OCI-LY7 (cell line): ENCODE measurements around the gene LCK. TPM values are rescaled to one million over a fixed set of nuclear protein-coding genes. Genes with fewer than 3 reads are reported as not detected.

Source experiments
- BruUV-seq: library from RNA; stranded (reverse); fragments of 400-500 nt; replicated peaks from 2 replicates; lab custom pipeline; 2021; lab: Mats Ljungman, UMichigan
- CTCF ChIA-PET: fragments of 300-600 bp; sonication (Branson Sonifier 250); formaldehyde crosslinking; loops from one replicate; lab custom pipeline; 2022; ENCODE audit warnings: antibody characterized with exemption; ENCODE audit not compliant: unreplicated experiment; lab: Charles Lee
- POLR2A ChIA-PET: fragments of 300-600 bp; sonication (Branson Sonifier 250); formaldehyde crosslinking; loops from one replicate; lab custom pipeline; 2022; ENCODE audit warnings: antibody characterized with exemption; lab: Charles Lee
- DNase-seq: peaks from one replicate; pipeline ENCODE4 v3.0.0-alpha.2; 2015; ENCODE audit warnings: low spot score
- H2AFZ ChIP-seq: fragments of 200-600 bp; sonication (generic), shearing (Covaris generic); 2 replicates; pipeline ENCODE4 v1.6.1; 2014; ENCODE audit warnings: mild to moderate bottlenecking, antibody characterized with exemption, low read length, moderate library complexity
- H3K27ac ChIP-seq: fragments of 200-600 bp; sonication (generic); 2 replicates; pipeline ENCODE4 v1.5.1; 2014; ENCODE audit warnings: mixed run types, low read depth, mild to moderate bottlenecking, moderate library complexity, low read length, inconsistent platforms; ENCODE audit not compliant: poor library complexity, severe bottlenecking
- H3K36me3 ChIP-seq: fragments of 200-600 bp; sonication (generic); 2 replicates; pipeline ENCODE4 v1.6.1; 2014; ENCODE audit warnings: mild to moderate bottlenecking, antibody characterized with exemption, low read length, moderate library complexity, mixed read lengths; ENCODE audit not compliant: insufficient read depth
- H3K4me1 ChIP-seq: fragments of 200-600 bp; sonication (generic); 2 replicates; pipeline ENCODE4 v1.5.1; 2014; ENCODE audit warnings: mild to moderate bottlenecking, low read length; ENCODE audit not compliant: insufficient read depth, poor library complexity, severe bottlenecking
- H3K4me2 ChIP-seq: fragments of 200-600 bp; sonication (generic); 2 replicates; pipeline ENCODE4 v1.6.1; 2014; ENCODE audit warnings: mild to moderate bottlenecking, low read length
- H3K4me3 ChIP-seq: fragments of 200-600 bp; sonication (generic); 2 replicates; pipeline ENCODE4 v1.5.1; 2014; ENCODE audit warnings: mild to moderate bottlenecking, low read depth, low read length; ENCODE audit not compliant: poor library complexity, severe bottlenecking
- H3K79me2 ChIP-seq: fragments of 200-600 bp; sonication (generic); 2 replicates; pipeline ENCODE4 v1.6.1; 2016; ENCODE audit warnings: low read depth, mild to moderate bottlenecking, low read length, moderate library complexity, mixed read lengths; ENCODE audit not compliant: insufficient read depth
- H3K9me2 ChIP-seq: fragments of 200-600 bp; sonication (generic); 2 replicates; pipeline ENCODE4 v1.6.1; 2016; ENCODE audit warnings: mild to moderate bottlenecking, low read length, mixed read lengths; ENCODE audit not compliant: insufficient read depth
- H3K9me3 ChIP-seq: fragments of 200-600 bp; sonication (generic); 2 replicates; pipeline ENCODE4 v1.6.1; 2014; ENCODE audit warnings: mild to moderate bottlenecking, mixed run types, low read length, mixed read lengths
- H4K20me1 ChIP-seq: fragments of 200-600 bp; sonication (generic); 2 replicates; pipeline ENCODE4 v1.6.1; 2014; ENCODE audit warnings: mild to moderate bottlenecking, antibody characterized with exemption, low read length, moderate library complexity, mixed read lengths; ENCODE audit not compliant: insufficient read depth
- EZH2phosphoT487 ChIP-seq: fragments of 200-600 bp; sonication (generic); IDR thresholded peaks from 2 replicates; pipeline ENCODE4 v1.6.1; 2018; ENCODE audit warnings: low read depth, borderline replicate concordance, mild to moderate bottlenecking, mixed run types, antibody characterized with exemption, low read length, moderate library complexity, mixed read lengths
- intact Hi-C: fragments of 100-400 bp; cut with micrococcal nuclease; formaldehyde crosslinking; loops from one replicate; pipeline ENCODE4 v1.10.0; 2022; ENCODE audit not compliant: unreplicated experiment
- total RNA-seq, 2 experiments: library from RNA; depleted of rRNA in 1 of 2; stranded (reverse); fragments of >200 nt in 1 of 2; shearing (Covaris generic) in 1 of 2; gene quantifications; 2 replicates each; pipeline ENCODE4 v1.2.3, GENCODE V29; 2014 to 2022
- TF ChIP-seq, protein P1 (sequence below): fragments of 200-600 bp; sonication (generic); conservative IDR thresholded peaks from 2 replicates; pipeline ENCODE4 v1.5.1; 2014; ENCODE audit warnings: mild to moderate bottlenecking, antibody characterized with exemption, low read length, moderate library complexity, mixed read lengths

Gene LCK
- total RNA-seq, 2 experiments from 2014 or later, result 146 to 218 TPM

DNA sequence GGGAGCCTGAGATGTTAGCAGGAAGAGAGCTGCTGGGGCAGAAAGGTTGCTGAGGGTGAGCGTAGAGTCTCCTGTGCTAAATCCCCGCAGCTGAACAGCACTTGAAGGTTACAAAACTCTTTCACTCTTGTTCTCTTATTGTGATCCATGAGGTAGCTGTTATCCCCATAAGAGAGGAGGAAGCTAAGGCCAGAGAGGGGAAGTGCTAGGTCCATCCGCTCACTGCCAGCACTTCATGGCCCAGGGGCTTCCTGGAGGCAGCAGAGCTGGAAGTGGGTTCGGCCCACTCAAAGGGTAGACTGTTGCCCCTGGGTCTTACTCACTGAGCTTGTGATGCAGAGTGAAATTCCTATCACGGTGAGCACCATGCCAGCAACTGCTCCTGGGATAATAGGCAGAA, 34.5 kb upstream of the LCK start:
- no peak for DNase-seq
- Histone ChIP-seq H4K20me1 (no peaks in the 10 kb centered on the region), H3K27ac (no peak overlapping the region), H3K4me2 (no peak overlapping the region), H3K9me3 (no peaks in the 10 kb centered on the region), H3K4me3 (no peak overlapping the region), H3K79me2 (no peaks in the 10 kb centered on the region), H3K36me3 (no peaks in the 10 kb centered on the region; the same call in 1 of the 2 replicates), H2AFZ (no peak overlapping the region), H3K9me2 (no peaks in the 10 kb centered on the region), H3K4me1 (peaks cover 18% of the 10 kb centered on the region)
- intact Hi-C loops, result no loop called here
- ChIA-PET POLR2A (interaction anchor here (0.5 to 1.8 kb wide), 6 partner anchors 11 to 106 kb away, joined by 3 to 10 read pairs (median 5); partner anchors contain the start of gene IQCC), CTCF (interaction anchor here (0.7 to 2.1 kb wide), 5 partner anchors 11 to 105 kb away, joined by 3 to 10 read pairs (median 8); partner anchors contain the start of gene IQCC)
- TF ChIP-seq EZH2phosphoT487, result no peak
- TF ChIP-seq, protein P1, sequence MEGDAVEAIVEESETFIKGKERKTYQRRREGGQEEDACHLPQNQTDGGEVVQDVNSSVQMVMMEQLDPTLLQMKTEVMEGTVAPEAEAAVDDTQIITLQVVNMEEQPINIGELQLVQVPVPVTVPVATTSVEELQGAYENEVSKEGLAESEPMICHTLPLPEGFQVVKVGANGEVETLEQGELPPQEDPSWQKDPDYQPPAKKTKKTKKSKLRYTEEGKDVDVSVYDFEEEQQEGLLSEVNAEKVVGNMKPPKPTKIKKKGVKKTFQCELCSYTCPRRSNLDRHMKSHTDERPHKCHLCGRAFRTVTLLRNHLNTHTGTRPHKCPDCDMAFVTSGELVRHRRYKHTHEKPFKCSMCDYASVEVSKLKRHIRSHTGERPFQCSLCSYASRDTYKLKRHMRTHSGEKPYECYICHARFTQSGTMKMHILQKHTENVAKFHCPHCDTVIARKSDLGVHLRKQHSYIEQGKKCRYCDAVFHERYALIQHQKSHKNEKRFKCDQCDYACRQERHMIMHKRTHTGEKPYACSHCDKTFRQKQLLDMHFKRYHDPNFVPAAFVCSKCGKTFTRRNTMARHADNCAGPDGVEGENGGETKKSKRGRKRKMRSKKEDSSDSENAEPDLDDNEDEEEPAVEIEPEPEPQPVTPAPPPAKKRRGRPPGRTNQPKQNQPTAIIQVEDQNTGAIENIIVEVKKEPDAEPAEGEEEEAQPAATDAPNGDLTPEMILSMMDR, result no peak
- no TSS peak for BruUV-seq

DNA sequence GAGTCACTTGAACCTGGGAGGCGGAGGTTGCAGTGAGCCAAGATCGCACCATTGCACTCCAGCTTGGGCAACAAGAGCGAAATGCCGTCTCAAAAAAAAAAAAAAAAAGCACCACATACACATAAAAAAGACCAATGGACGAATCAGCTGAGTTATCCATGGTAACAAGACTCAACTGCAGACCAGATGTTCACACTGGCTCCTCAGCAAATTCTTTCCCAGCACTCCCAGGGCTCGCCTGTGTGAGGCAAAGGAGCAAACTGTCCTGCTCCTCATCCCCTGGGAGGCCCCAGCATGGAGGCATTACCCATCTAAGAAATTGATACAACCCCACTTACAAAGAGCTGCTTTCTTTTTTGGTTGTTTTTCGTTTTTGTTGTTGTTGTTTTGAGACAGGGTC, 32.0 kb upstream of the LCK start:
- POLR2A ChIA-PET, result interaction anchor here (1.0 to 1.1 kb wide), 2 partner anchors 32 to 97 kb away, joined by 3 read pairs; partner anchors contain the start of gene LCK
- peaks cover 6% of the 10 kb centered on the region for H3K36me3 ChIP-seq
- no TSS peak for BruUV-seq
- TF ChIP-seq, protein P1, result no peak
- no peak for TF ChIP-seq EZH2phosphoT487
- no peak overlapping the region for H2AFZ ChIP-seq
- intact Hi-C loops, result no loop called here
- no peak overlapping the region for H3K27ac ChIP-seq
- peaks cover 32% of the 10 kb centered on the region for H3K4me1 ChIP-seq
- H3K4me3 ChIP-seq, result no peak overlapping the region
- DNase-seq, result no peak
- H4K20me1 ChIP-seq, result no peaks in the 10 kb centered on the region
- H3K79me2 ChIP-seq, result peaks cover 18% of the 10 kb centered on the region
- H3K9me2 ChIP-seq, result no peaks in the 10 kb centered on the region
- H3K9me3 ChIP-seq, result no peaks in the 10 kb centered on the region
- CTCF ChIA-PET, result interaction anchor here (0.8 kb wide), 1 partner anchor 30 kb away, joined by 4 read pairs; no protein-coding TSS in a partner anchor
- H3K4me2 ChIP-seq, result no peak overlapping the region
